H1 (cell line): ENCODE results near the gene SNX27. TPM values are rescaled to one million over a fixed set of nuclear protein-coding genes. Genes with fewer than 3 reads are reported as not detected.

Experiments used
- ATF3 ChIP-seq: IDR thresholded peaks from 2 replicates; pipeline ENCODE4 v1.6.1; 2011; ENCODE audit warnings: low read depth, mild to moderate bottlenecking, low read length; ENCODE audit not compliant: insufficient read depth
- BRCA1 ChIP-seq: IDR thresholded peaks from 2 replicates; pipeline ENCODE4 v1.6.1; 2012; ENCODE audit warnings: low read depth, low read length, improper control_type of control experiment
- CHD1 ChIP-seq: IDR thresholded peaks from 2 replicates; pipeline ENCODE4 v1.6.1; 2012; ENCODE audit warnings: low read depth, low read length, improper control_type of control experiment
- CHD7 ChIP-seq: fragments of 300-600 bp; sonication (generic); IDR thresholded peaks from 2 replicates; pipeline ENCODE4 v1.7.1; 2012; ENCODE audit warnings: low read length, moderate library complexity, mild to moderate bottlenecking, inconsistent platforms; ENCODE audit not compliant: insufficient replicate concordance
- GTF2F1 ChIP-seq: IDR thresholded peaks from 2 replicates; pipeline ENCODE4 v1.6.1; 2012; ENCODE audit warnings: low read depth, low read length, improper control_type of control experiment, borderline replicate concordance
- HDAC2 ChIP-seq, 2 experiments: fragments of 300-600 bp in 1 of 2; sonication (generic) in 1 of 2; IDR thresholded peaks; 2 replicates each; pipeline ENCODE4 v1.6.1; 2011 to 2012; ENCODE audit warnings: low read depth in 2 of 2, low read length in 2 of 2, mild to moderate bottlenecking in 2 of 2, moderate library complexity in 2 of 2, borderline replicate concordance in 1 of 2, inconsistent platforms in 1 of 2
- KDM4A ChIP-seq: IDR thresholded peaks from one replicate; pipeline ENCODE4 v1.7.1; 2012; ENCODE audit warnings: low read depth, mild to moderate bottlenecking, moderate library complexity, low read length, inconsistent platforms; ENCODE audit not compliant: severe bottlenecking
- TBP ChIP-seq: IDR thresholded peaks from 2 replicates; pipeline ENCODE4 v1.6.1; 2011; ENCODE audit warnings: low read depth, low read length, improper control_type of control experiment
- polyA plus RNA-seq, 7 experiments: library from polyadenylated mRNA; depleted of rRNA in 3 of 7; stranded (reverse) in 5 of 7; unstranded in 2 of 7; fragments of >200 nt in 5 of 7; fragments of 200-250 nt in 2 of 7; gene quantifications; 1 replicate in 5 of 7; 2 replicates in 1 of 7; 4 replicates in 1 of 7; pipeline versions ENCODE4 v1.2.1 to v1.2.3, GENCODE V29; 2011 to 2013; ENCODE audit warnings: missing spikeins in 2 of 7, mixed read lengths in 2 of 7
- total RNA-seq: library from RNA; stranded (reverse); fragmentation: NEBNext Ultra II Directional; extraction: Animal tissue kit (Norgen Biotek cat#: 25700); gene quantifications from 2 replicates; pipeline ENCODE4 v1.2.1, GENCODE V29; 2021

The SNX27 gene
- total and polyA plus RNA-seq, 2 of the 8 experiments (the other 6 are each of a cell fraction or from before 2014, with no cell fraction given) = 23.4 to 65.4 TPM

- TF ChIP-seq KDM4A = no peak
- TF ChIP-seq GTF2F1 = no peak
- TF ChIP-seq BRCA1 = no peak
- no peak for TF ChIP-seq CHD1
- no peak for TF ChIP-seq HDAC2 (IDR thresholded peaks at IDR 0.05; ENCODE audit: borderline replicate concordance in 1 of 2, low read depth in 2 of 2, low read length in 2 of 2)
- no peak for TF ChIP-seq CHD7
- TF ChIP-seq ATF3 = no peak
- no peak for TF ChIP-seq TBP
These were observed 106.2 kb downstream of the SNX27 start (continued) for GRCh38 chr1:151718011-151718431.
